ENCODE data around the gene UNC5A. TPM values are rescaled to one million over a fixed set of nuclear protein-coding genes. Genes with fewer than 3 reads are reported as not detected.

Gene UNC5A
- total and polyA plus RNA-seq, 2 of the 8 experiments (the other 6 are each of a cell fraction or from before 2014, with no cell fraction given): 4.0 to 7.6 TPM

- no peak overlapping the region for H3K27ac ChIP-seq (ENCODE audit: low read depth, low read length)
- H2BK5ac ChIP-seq (ENCODE audit: low read depth, low read length): no peak overlapping the region
- no peaks in the 10 kb centered on the region; the same call in 1 of the 2 replicates for H3K79me1 ChIP-seq (ENCODE audit: low read depth, low read length)
- no peak overlapping the region for H2BK120ac ChIP-seq (replicated peaks; ENCODE audit: low read depth, low read length)
- POLR2A ChIA-PET (ENCODE audit: partially characterized antibody): no interaction called here
- H3K23ac ChIP-seq (ENCODE audit: insufficient read length): no peak overlapping the region
- no peak overlapping the region for H3K56ac ChIP-seq (replicated peaks; ENCODE audit: insufficient read length, low read depth, low read length)
- H3K9me3 ChIP-seq (ENCODE audit: insufficient read depth in 2 of 2, low read depth in 1 of 2, low read length in 1 of 2): no peaks in the 10 kb centered on the region
- TF ChIP-seq KDM5A (IDR thresholded peaks at IDR 0.05; ENCODE audit: low read length): no peak
- no peak for TF ChIP-seq FOSL1 (IDR thresholded peaks at IDR 0.05; ENCODE audit: insufficient read depth, low read depth, low read length)
- no peak for TF ChIP-seq SRF (IDR thresholded peaks at IDR 0.05; ENCODE audit: low read depth, low read length)
- no peak for TF ChIP-seq EZH2 (IDR thresholded peaks at IDR 0.05; ENCODE audit: low read depth, low read length, severe bottlenecking)
- no peak for TF ChIP-seq SAP30 (IDR thresholded peaks at IDR 0.05; ENCODE audit: insufficient read depth, insufficient replicate concordance, low read length)
- no peak for TF ChIP-seq POU5F1 (IDR thresholded peaks at IDR 0.05; ENCODE audit: low read depth, low read length)
- no peak overlapping the region for H4K5ac ChIP-seq (ENCODE audit: insufficient read length, low read depth, low read length)
- H2AK5ac ChIP-seq (ENCODE audit: low read depth, low read length): no peak overlapping the region
- H3K4me1 ChIP-seq (replicated peaks in 1 of 4; ENCODE audit: control insufficient read depth in 3 of 4, insufficient read depth in 4 of 4, low read length in 3 of 4): peaks cover 4 to 20% (median 9%) of the 10 kb centered on the region in 4 experiments
- H3K14ac ChIP-seq (ENCODE audit: insufficient read length): no peak overlapping the region
- no peak for FAIRE-seq
- 90% methylated on average over 6 of the region's 6 CpGs; no CpG with 5 or more reads in 1 of the 2 experiments for WGBS, 2 experiments (ENCODE audit: extremely low coverage in 1 of 2, insufficient coverage in 1 of 2, insufficient read length in 1 of 2, insufficient replicate concordance in 2 of 2, low coverage in 1 of 2, low lambda C conversion rate in 2 of 2, missing lambda C conversion rate in 1 of 2)
- no peaks in the 10 kb centered on the region for H3K79me2 ChIP-seq (ENCODE audit: control insufficient read depth in 1 of 2, insufficient read depth in 2 of 2, low read length in 2 of 2)
- H2BK20ac ChIP-seq (ENCODE audit: low read length): no peak overlapping the region
- H3K9ac ChIP-seq (replicated peaks in 1 of 4; ENCODE audit: extremely low read depth in 1 of 4, low read depth in 3 of 4, low read length in 3 of 4): no peak overlapping the region
- no peak overlapping the region for H3K4ac ChIP-seq (replicated peaks; ENCODE audit: insufficient read length, low read depth, low read length)
- peaks cover 0 to 5% (median 2%) of the 10 kb centered on the region in 4 experiments; a peak in 2 of 7 replicates for H3K27me3 ChIP-seq (replicated peaks in 1 of 4; ENCODE audit: control insufficient read depth in 3 of 4, extremely low read depth in 1 of 4, insufficient read depth in 3 of 4, low read length in 3 of 4)
- no peak overlapping the region for H2AFZ ChIP-seq (ENCODE audit: low read length)
- H3K36me3 ChIP-seq (ENCODE audit: control insufficient read depth in 2 of 4, insufficient read depth in 4 of 4, low read length in 3 of 4): no peaks in the 10 kb centered on the region
- H3K18ac ChIP-seq (ENCODE audit: extremely low read depth, low read length): no peak overlapping the region
- CTCF ChIA-PET (ENCODE audit: partially characterized antibody): interaction anchor here (0.9 to 4.9 kb wide), 6 partner anchors 9 to 163 kb away, joined by 4 to 26 read pairs (median 8); no protein-coding TSS in a partner anchor
- H4K20me1 ChIP-seq (replicated peaks in 1 of 2; ENCODE audit: control insufficient read depth in 1 of 2, insufficient read depth in 2 of 2, low read length in 2 of 2): peaks cover 0 to 3% of the 10 kb centered on the region in 2 experiments
- H4K91ac ChIP-seq (replicated peaks; ENCODE audit: insufficient read length, low read length): no peak overlapping the region
- H3K4me3 ChIP-seq (ENCODE audit: extremely low read depth in 1 of 4, insufficient read depth in 2 of 4, low read depth in 3 of 4, low read length in 4 of 4): no peak overlapping the region
- H2BK15ac ChIP-seq (ENCODE audit: low read length): no peak overlapping the region
- H3K4me2 ChIP-seq (ENCODE audit: insufficient read depth in 1 of 2, low read depth in 2 of 2, low read length in 2 of 2): no peak overlapping the region
- no peak overlapping the region for H4K8ac ChIP-seq (ENCODE audit: extremely low read depth, insufficient read depth, low read length)
- H2BK12ac ChIP-seq (ENCODE audit: low read depth, low read length): no peak overlapping the region
- peaks cover 7% of the 10 kb centered on the region; the same call in 1 of the 2 replicates for H3K23me2 ChIP-seq (ENCODE audit: low read depth, low read length)
- DNase-seq (ENCODE audit: low read depth in 1 of 2, low spot score in 2 of 2): no peak
Measured at GRCh38 chr5:176821441-176821840, 11.1 kb downstream of the UNC5A start.

Data from H1 (cell line).